GM23338 (cell line): ENCODE measurements around the gene SEPTIN7. TPM values are rescaled to one million over a fixed set of nuclear protein-coding genes. Genes with fewer than 3 reads are reported as not detected.

Source experiments
- ATAC-seq: fragments of 200-7000 bp; cut with Tn5 transposase; 3 replicates; pipeline ENCODE4 v1.9.1; 2020
- DNase-seq: peaks from one replicate; pipeline ENCODE4 v3.0.0-alpha.2; 2015; ENCODE audit warnings: low spot score
- H2AFZ ChIP-seq: fragments of 200-600 bp; sonication (generic); 2 replicates; pipeline ENCODE4 v1.8.0; 2016; ENCODE audit warnings: antibody characterized with exemption, mild to moderate bottlenecking, moderate library complexity
- H3F3A ChIP-seq: fragments of 200-600 bp; sonication (generic); replicated peaks from 2 replicates; pipeline ENCODE4 v1.8.0; 2017; ENCODE audit warnings: antibody characterized with exemption, mixed run types, low read depth
- H3K27ac ChIP-seq: fragments of 200-600 bp; sonication (generic); 2 replicates; pipeline ENCODE4 v1.6.1; 2016; ENCODE audit warnings: low read depth
- H3K27me3 ChIP-seq: fragments of 200-600 bp; sonication (generic); 2 replicates; pipeline ENCODE4 v1.8.0; 2016; ENCODE audit warnings: mild to moderate bottlenecking, mixed run types, moderate library complexity; ENCODE audit not compliant: insufficient read depth
- H3K36me3 ChIP-seq: fragments of 200-600 bp; sonication (generic); 2 replicates; pipeline ENCODE4 v1.8.0; 2016; ENCODE audit warnings: mild to moderate bottlenecking; ENCODE audit not compliant: insufficient read depth
- H3K4me1 ChIP-seq: fragments of 200-600 bp; sonication (generic); 2 replicates; pipeline ENCODE4 v1.8.0; 2016; ENCODE audit warnings: mild to moderate bottlenecking, moderate library complexity; ENCODE audit not compliant: insufficient read depth
- H3K4me2 ChIP-seq: fragments of 200-600 bp; sonication (generic); 2 replicates; pipeline ENCODE4 v1.7.1; 2017; ENCODE audit warnings: mixed run types
- H3K4me3 ChIP-seq: fragments of 200-600 bp; sonication (generic); 2 replicates; pipeline ENCODE4 v1.6.1; 2016; ENCODE audit warnings: mixed run types
- H3K79me2 ChIP-seq: fragments of 200-600 bp; sonication (generic); replicated peaks from 2 replicates; pipeline ENCODE4 v1.8.0; 2017; ENCODE audit warnings: mild to moderate bottlenecking; ENCODE audit not compliant: insufficient read depth
- H3K9me2 ChIP-seq: fragments of 200-600 bp; sonication (generic); 2 replicates; pipeline ENCODE4 v1.8.0; 2017; ENCODE audit not compliant: insufficient read depth
- H4K20me1 ChIP-seq: fragments of 200-600 bp; sonication (generic); replicated peaks from 2 replicates; pipeline ENCODE4 v1.8.0; 2017; ENCODE audit warnings: mild to moderate bottlenecking; ENCODE audit not compliant: insufficient read depth
- H3K27ac Mint-ChIP-seq: 2 replicates; pipeline ENCODE4 v1.8.0; 2020; ENCODE audit warnings: inconsistent platforms, mild to moderate bottlenecking, moderate library complexity, mixed read lengths
- H3K27me3 Mint-ChIP-seq: 3 replicates; pipeline ENCODE4 v1.8.0; 2022; ENCODE audit warnings: low read depth, mild to moderate bottlenecking, moderate library complexity, mixed read lengths, inconsistent platforms; ENCODE audit not compliant: insufficient read depth, poor library complexity
- H3K36me3 Mint-ChIP-seq: 3 replicates; pipeline ENCODE4 v1.8.0; 2021; ENCODE audit warnings: low read depth, mild to moderate bottlenecking, inconsistent platforms, moderate library complexity, mixed read lengths
- H3K4me1 Mint-ChIP-seq: 3 replicates; pipeline ENCODE4 v1.8.0; 2020; ENCODE audit warnings: mild to moderate bottlenecking, inconsistent platforms, mixed read lengths
- H3K4me3 Mint-ChIP-seq: 3 replicates; pipeline ENCODE4 v1.8.0; 2021; ENCODE audit warnings: moderate library complexity, mild to moderate bottlenecking, inconsistent platforms, mixed read lengths
- H3K9me3 Mint-ChIP-seq: 3 replicates; pipeline ENCODE4 v1.8.0; 2020; ENCODE audit warnings: moderate library complexity, mild to moderate bottlenecking, inconsistent platforms, mixed read lengths
- CREB1 ChIP-seq: fragments of 250-450 bp; sonication (Bioruptor Pico); IDR thresholded peaks from 2 replicates; pipeline ENCODE4 v1.5.0; 2020; ENCODE audit warnings: low read depth, mild to moderate bottlenecking, moderate library complexity
- ETS1 ChIP-seq: IDR thresholded peaks from 2 replicates; pipeline ENCODE4 v1.6.1; 2016; ENCODE audit warnings: antibody characterized with exemption
- EZH2 ChIP-seq: fragments of 200-600 bp; sonication (generic); IDR thresholded peaks from one replicate; pipeline ENCODE4 v1.8.0; 2017; ENCODE audit warnings: antibody characterized with exemption, mild to moderate bottlenecking, low read depth; ENCODE audit not compliant: unreplicated experiment
- EZH2phosphoT487 ChIP-seq: fragments of 200-600 bp; sonication (generic); IDR thresholded peaks from one replicate; pipeline ENCODE4 v1.8.1; 2018; ENCODE audit warnings: antibody characterized with exemption; ENCODE audit not compliant: unreplicated experiment
- JUNB ChIP-seq: IDR thresholded peaks from one replicate; pipeline ENCODE4 v1.6.1; 2016; ENCODE audit warnings: antibody characterized with exemption; ENCODE audit not compliant: unreplicated experiment
- NANOG ChIP-seq: IDR thresholded peaks from 2 replicates; pipeline ENCODE4 v1.6.1; 2016; ENCODE audit warnings: antibody characterized with exemption, borderline replicate concordance
- POLR2AphosphoS5 ChIP-seq: IDR thresholded peaks from 2 replicates; pipeline ENCODE4 v1.6.1; 2016; ENCODE audit warnings: antibody characterized with exemption, low read depth
- STAT1 ChIP-seq: IDR thresholded peaks from one replicate; pipeline ENCODE4 v1.6.1; 2016; ENCODE audit warnings: antibody characterized with exemption; ENCODE audit not compliant: unreplicated experiment
- ZNF114 ChIP-seq: fragments of 250-450 bp; sonication (Bioruptor Pico); IDR thresholded peaks from 2 replicates; pipeline ENCODE4 v1.5.0; 2020; ENCODE audit warnings: mild to moderate bottlenecking, moderate library complexity
- ZNF331 ChIP-seq: fragments of 250-450 bp; sonication (Bioruptor Pico); IDR thresholded peaks from 2 replicates; pipeline ENCODE4 v1.5.0; 2020; ENCODE audit warnings: low read depth, mild to moderate bottlenecking, moderate library complexity
- polyA plus RNA-seq: library from polyadenylated mRNA; unstranded; fragments of >200 nt; fragmentation: Nextera tagmentation; extraction: Ambion mirVana; gene quantifications from 2 replicates; pipeline ENCODE4 v1.2.1, GENCODE V29; 2016
- total RNA-seq: library from RNA; depleted of rRNA; stranded (reverse); fragments of >200 nt; shearing (Covaris generic); gene quantifications from 2 replicates; pipeline ENCODE4 v1.2.3, GENCODE V29; 2014
- TF ChIP-seq, protein P1 (sequence below), 2 experiments: fragments of 200-600 bp in 1 of 2; sonication (generic) in 1 of 2; conservative IDR thresholded peaks; 2 replicates each; pipeline versions ENCODE4 v1.5.1 to v1.6.1; 2016 to 2017; ENCODE audit warnings: antibody characterized with exemption in 2 of 2, low read depth in 2 of 2, mild to moderate bottlenecking in 2 of 2, moderate library complexity in 1 of 2
- TF ChIP-seq, protein P2 (sequence below): IDR thresholded peaks from one replicate; pipeline ENCODE4 v1.6.1; 2018; ENCODE audit warnings: antibody characterized with exemption; ENCODE audit not compliant: unreplicated experiment

SEPTIN7 gene
- total and polyA plus RNA-seq, 2 experiments from 2014 or later = 210 to 499 TPM

- Histone ChIP-seq H3K4me3 (no peak overlapping the region), H3K79me2 (peaks cover 84% of the 10 kb centered on the region), H3K4me2 (no peak overlapping the region), H2AFZ (no peak overlapping the region), H3K9me2 (no peaks in the 10 kb centered on the region), H3K27ac (peak overlapping the region; percentile 35; the same call in 1 of the 2 replicates), H3K36me3 (no peaks in the 10 kb centered on the region), H3K4me1 (0 out of 2 replicates have a peak, but pooled peaks cover 4% of the 10 kb centered on the region), H3K27me3 (no peaks in the 10 kb centered on the region), H4K20me1 (peaks cover 9% of the 10 kb centered on the region; the same call in 1 of the 2 replicates), H3F3A (no peaks in the 10 kb centered on the region)
- no peaks in the 10 kb centered on the region for H3K9me3 Mint-ChIP-seq
- peaks cover 12% of the 10 kb centered on the region for H3K4me1 Mint-ChIP-seq
- no peak overlapping the region for H3K4me3 Mint-ChIP-seq
- TF ChIP-seq CREB1 (no peak), NANOG (no peak), STAT1 (no peak), EZH2phosphoT487 (no peak), ZNF114 (CRISPR knock-in tag) (no peak)
- TF ChIP-seq, protein P1, sequence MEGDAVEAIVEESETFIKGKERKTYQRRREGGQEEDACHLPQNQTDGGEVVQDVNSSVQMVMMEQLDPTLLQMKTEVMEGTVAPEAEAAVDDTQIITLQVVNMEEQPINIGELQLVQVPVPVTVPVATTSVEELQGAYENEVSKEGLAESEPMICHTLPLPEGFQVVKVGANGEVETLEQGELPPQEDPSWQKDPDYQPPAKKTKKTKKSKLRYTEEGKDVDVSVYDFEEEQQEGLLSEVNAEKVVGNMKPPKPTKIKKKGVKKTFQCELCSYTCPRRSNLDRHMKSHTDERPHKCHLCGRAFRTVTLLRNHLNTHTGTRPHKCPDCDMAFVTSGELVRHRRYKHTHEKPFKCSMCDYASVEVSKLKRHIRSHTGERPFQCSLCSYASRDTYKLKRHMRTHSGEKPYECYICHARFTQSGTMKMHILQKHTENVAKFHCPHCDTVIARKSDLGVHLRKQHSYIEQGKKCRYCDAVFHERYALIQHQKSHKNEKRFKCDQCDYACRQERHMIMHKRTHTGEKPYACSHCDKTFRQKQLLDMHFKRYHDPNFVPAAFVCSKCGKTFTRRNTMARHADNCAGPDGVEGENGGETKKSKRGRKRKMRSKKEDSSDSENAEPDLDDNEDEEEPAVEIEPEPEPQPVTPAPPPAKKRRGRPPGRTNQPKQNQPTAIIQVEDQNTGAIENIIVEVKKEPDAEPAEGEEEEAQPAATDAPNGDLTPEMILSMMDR (conservative IDR thresholded peaks at IDR 0.05; ENCODE audit: low read depth in 2 of 2) = peak in 1 of 2 experiments; percentile 44; a peak in 2 of 4 replicates
- peaks cover 2% of the 10 kb centered on the region for H3K27me3 Mint-ChIP-seq
- peaks cover 15% of the 10 kb centered on the region for H3K36me3 Mint-ChIP-seq
- no peak overlapping the region for H3K27ac Mint-ChIP-seq
- ATAC-seq (peak; percentile 71), DNase-seq (peak; percentile 49)
These were observed 48.4 kb downstream of the SEPTIN7 start for GRCh38 chr7:35849158-35849831.

GRCh38 chr7:35849954-35850353 lies 49.1 kb downstream of the SEPTIN7 start:
- H3K27me3 Mint-ChIP-seq = peaks cover 2% of the 10 kb centered on the region
- Histone ChIP-seq H3K4me1 (0 out of 2 replicates have a peak, but pooled peaks cover 4% of the 10 kb centered on the region), H3K79me2 (peaks cover 82% of the 10 kb centered on the region), H4K20me1 (peaks cover 9% of the 10 kb centered on the region; the same call in 1 of the 2 replicates), H2AFZ (no peak overlapping the region), H3K4me3 (no peak overlapping the region), H3K27ac (no peak overlapping the region), H3K4me2 (no peak overlapping the region), H3K27me3 (no peaks in the 10 kb centered on the region), H3K36me3 (no peaks in the 10 kb centered on the region), H3K9me2 (no peaks in the 10 kb centered on the region), H3F3A (no peaks in the 10 kb centered on the region)
- DNase-seq = no peak
- ATAC-seq = no peak
- H3K9me3 Mint-ChIP-seq = no peaks in the 10 kb centered on the region
- H3K36me3 Mint-ChIP-seq = peaks cover 15% of the 10 kb centered on the region
- no peak overlapping the region for H3K4me3 Mint-ChIP-seq
- H3K27ac Mint-ChIP-seq = no peak overlapping the region
- H3K4me1 Mint-ChIP-seq = peaks cover 12% of the 10 kb centered on the region
- TF ChIP-seq, protein P1 (conservative IDR thresholded peaks at IDR 0.05; ENCODE audit: low read depth in 2 of 2) = no peak
- TF ChIP-seq CREB1 (no peak), NANOG (no peak), ZNF331 (CRISPR knock-in tag) (no peak), EZH2 (no peak), POLR2AphosphoS5 (no peak), EZH2phosphoT487 (no peak), ZNF114 (CRISPR knock-in tag) (no peak), JUNB (no peak), ETS1 (no peak), STAT1 (no peak)
- TF ChIP-seq, protein P2, sequence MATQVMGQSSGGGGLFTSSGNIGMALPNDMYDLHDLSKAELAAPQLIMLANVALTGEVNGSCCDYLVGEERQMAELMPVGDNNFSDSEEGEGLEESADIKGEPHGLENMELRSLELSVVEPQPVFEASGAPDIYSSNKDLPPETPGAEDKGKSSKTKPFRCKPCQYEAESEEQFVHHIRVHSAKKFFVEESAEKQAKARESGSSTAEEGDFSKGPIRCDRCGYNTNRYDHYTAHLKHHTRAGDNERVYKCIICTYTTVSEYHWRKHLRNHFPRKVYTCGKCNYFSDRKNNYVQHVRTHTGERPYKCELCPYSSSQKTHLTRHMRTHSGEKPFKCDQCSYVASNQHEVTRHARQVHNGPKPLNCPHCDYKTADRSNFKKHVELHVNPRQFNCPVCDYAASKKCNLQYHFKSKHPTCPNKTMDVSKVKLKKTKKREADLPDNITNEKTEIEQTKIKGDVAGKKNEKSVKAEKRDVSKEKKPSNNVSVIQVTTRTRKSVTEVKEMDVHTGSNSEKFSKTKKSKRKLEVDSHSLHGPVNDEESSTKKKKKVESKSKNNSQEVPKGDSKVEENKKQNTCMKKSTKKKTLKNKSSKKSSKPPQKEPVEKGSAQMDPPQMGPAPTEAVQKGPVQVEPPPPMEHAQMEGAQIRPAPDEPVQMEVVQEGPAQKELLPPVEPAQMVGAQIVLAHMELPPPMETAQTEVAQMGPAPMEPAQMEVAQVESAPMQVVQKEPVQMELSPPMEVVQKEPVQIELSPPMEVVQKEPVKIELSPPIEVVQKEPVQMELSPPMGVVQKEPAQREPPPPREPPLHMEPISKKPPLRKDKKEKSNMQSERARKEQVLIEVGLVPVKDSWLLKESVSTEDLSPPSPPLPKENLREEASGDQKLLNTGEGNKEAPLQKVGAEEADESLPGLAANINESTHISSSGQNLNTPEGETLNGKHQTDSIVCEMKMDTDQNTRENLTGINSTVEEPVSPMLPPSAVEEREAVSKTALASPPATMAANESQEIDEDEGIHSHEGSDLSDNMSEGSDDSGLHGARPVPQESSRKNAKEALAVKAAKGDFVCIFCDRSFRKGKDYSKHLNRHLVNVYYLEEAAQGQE = no peak
